CD14-positive monocyte (primary cell): ENCODE data around the gene ARHGAP33. TPM values are rescaled to one million over a fixed set of nuclear protein-coding genes. Genes with fewer than 3 reads are reported as not detected.
A peak's percentile ranks its signal among the peaks of the same experiment; 100 is the strongest.

Experiments
- DNase-seq, 3 donors: peaks; one replicate each; pipeline ENCODE4 v3.0.0-alpha.2; 2011 to 2022
- H2AFZ ChIP-seq: 2 replicates; pipeline ENCODE4 v1.6.0; 2012; ENCODE audit warnings: mild to moderate bottlenecking, low read depth, low read length, inconsistent platforms; ENCODE audit not compliant: insufficient read depth, poor library complexity, severe bottlenecking
- H3K27ac ChIP-seq, 2 donors: 1 replicate in 1 of 2; 2 replicates in 1 of 2; pipeline ENCODE4 v1.5.1; 2012 to 2013; ENCODE audit warnings: low read length in 2 of 2, control low read depth in 1 of 2, inconsistent platforms in 1 of 2, low read depth in 1 of 2, mild to moderate bottlenecking in 1 of 2
- H3K27me3 ChIP-seq, 2 donors: one replicate each; pipeline versions ENCODE4 v1.6.0 to v1.6.1; 2011 to 2013; ENCODE audit warnings: low read length in 2 of 2; ENCODE audit not compliant: control insufficient read depth in 2 of 2, insufficient read depth in 2 of 2
- H3K36me3 ChIP-seq, 2 donors: replicated peaks in 1 of 2; 1 replicate in 1 of 2; 2 replicates in 1 of 2; pipeline versions ENCODE4 v1.5.1 to v1.6.1; 2012 to 2013; ENCODE audit warnings: low read length in 2 of 2, control low read depth in 1 of 2, inconsistent platforms in 1 of 2, mild to moderate bottlenecking in 1 of 2; ENCODE audit not compliant: insufficient read depth in 2 of 2, control insufficient read depth in 1 of 2
- H3K4me1 ChIP-seq, 2 donors: 1 replicate in 1 of 2; 2 replicates in 1 of 2; pipeline versions ENCODE4 v1.5.1 to v1.6.1; 2012 to 2013; ENCODE audit warnings: low read length in 2 of 2, control low read depth in 1 of 2, inconsistent platforms in 1 of 2, mild to moderate bottlenecking in 1 of 2, moderate library complexity in 1 of 2; ENCODE audit not compliant: insufficient read depth in 2 of 2, control insufficient read depth in 1 of 2
- H3K4me2 ChIP-seq: replicated peaks from 2 replicates; pipeline ENCODE3; 2012; ENCODE audit warnings: low read length, moderate library complexity, mild to moderate bottlenecking; ENCODE audit not compliant: poor library complexity, severe bottlenecking; ENCODE audit errors: extremely low read depth
- H3K4me3 ChIP-seq, 3 experiments: fragments of 200-600 bp in 1 of 3; sonication (generic) in 1 of 3; replicated peaks in 1 of 3; 1 replicate in 2 of 3; 2 replicates in 1 of 3; pipeline ENCODE4 v1.5.1; 2011 to 2013; ENCODE audit warnings: low read length in 3 of 3, mild to moderate bottlenecking in 3 of 3, control low read depth in 2 of 3, low read depth in 2 of 3, inconsistent platforms in 1 of 3, moderate library complexity in 1 of 3
- H3K79me2 ChIP-seq: 2 replicates; pipeline ENCODE4 v1.6.0; 2012; ENCODE audit warnings: mild to moderate bottlenecking, control low read depth, inconsistent platforms, low read length, moderate library complexity; ENCODE audit not compliant: insufficient read depth
- H3K9ac ChIP-seq: 2 replicates; pipeline ENCODE4 v1.6.0; 2017; ENCODE audit warnings: low read length, mild to moderate bottlenecking; ENCODE audit not compliant: insufficient read depth, poor library complexity, severe bottlenecking
- H3K9me3 ChIP-seq, 2 donors: replicated peaks in 1 of 2; 1 replicate in 1 of 2; 2 replicates in 1 of 2; pipeline versions ENCODE4 v1.5.1 to v1.6.1; 2012 to 2013; ENCODE audit warnings: low read length in 2 of 2, control low read depth in 1 of 2; ENCODE audit not compliant: control insufficient read depth in 1 of 2, insufficient read depth in 1 of 2
- H4K20me1 ChIP-seq: 2 replicates; pipeline ENCODE4 v1.6.0; 2012; ENCODE audit warnings: mild to moderate bottlenecking, low read length, control low read depth, moderate library complexity; ENCODE audit not compliant: insufficient read depth
- H3K27ac Mint-ChIP-seq, 7 donors: one replicate each; pipeline ENCODE4 v1.8.0; 2020; ENCODE audit warnings: mild to moderate bottlenecking in 7 of 7, mixed read lengths in 7 of 7, moderate library complexity in 6 of 7, inconsistent platforms in 2 of 7
- H3K27me3 Mint-ChIP-seq, 3 donors: one replicate each; pipeline ENCODE4 v1.8.0; 2021 to 2022; ENCODE audit warnings: low read depth in 3 of 3, mild to moderate bottlenecking in 3 of 3, mixed read lengths in 3 of 3, moderate library complexity in 3 of 3, inconsistent platforms in 1 of 3
- H3K36me3 Mint-ChIP-seq, 2 donors: one replicate each; pipeline ENCODE4 v1.8.0; 2020; ENCODE audit warnings: mixed read lengths in 2 of 2, inconsistent platforms in 1 of 2, mild to moderate bottlenecking in 1 of 2
- H3K4me1 Mint-ChIP-seq: one replicate; pipeline ENCODE4 v1.8.0; 2020; ENCODE audit warnings: mild to moderate bottlenecking, mixed read lengths
- H3K4me3 Mint-ChIP-seq, 2 donors: one replicate each; pipeline ENCODE4 v1.8.0; 2020; ENCODE audit warnings: mild to moderate bottlenecking in 2 of 2, mixed read lengths in 2 of 2, moderate library complexity in 1 of 2
- H3K9me3 Mint-ChIP-seq, 7 donors: one replicate each; pipeline ENCODE4 v1.8.0; 2020 to 2022; ENCODE audit warnings: mixed read lengths in 7 of 7, mild to moderate bottlenecking in 6 of 7, moderate library complexity in 6 of 7, inconsistent platforms in 2 of 7
- WGBS: methylation state at CpG from one replicate; pipeline ENCODE4 v1.1.5; 2013; ENCODE audit warnings: missing lambda C conversion rate; ENCODE audit not compliant: insufficient coverage; 5-methylcytosine and 5-hydroxymethylcytosine counted together
- intact Hi-C, 2 donors: fragments of 100-400 bp; cut with micrococcal nuclease; formaldehyde crosslinking; loops; one replicate each; pipeline versions ENCODE4 v1.15.0 to v1.15.1; 2023
- polyA plus RNA-seq, 3 donors: library from polyadenylated mRNA; depleted of rRNA in 1 of 3; unstranded in 2 of 3; stranded (reverse) in 1 of 3; fragments of 300-500 nt in 2 of 3; fragments of >200 nt in 1 of 3; fragmentation: Illumina TruSeq in 2 of 3; gene quantifications; 1 replicate in 2 of 3; 2 replicates in 1 of 3; pipeline ENCODE4 v1.2.3, GENCODE V29; 2012 to 2021
- TF ChIP-seq, protein P1 (sequence below): fragments of 200-600 bp; IDR thresholded peaks from one replicate; pipeline ENCODE4 v1.8.0; 2022; ENCODE audit warnings: antibody characterized with exemption, mild to moderate bottlenecking

Gene ARHGAP33
- polyA plus RNA-seq, 3 donors: 8.6 TPM; not detected in 2

DNA sequence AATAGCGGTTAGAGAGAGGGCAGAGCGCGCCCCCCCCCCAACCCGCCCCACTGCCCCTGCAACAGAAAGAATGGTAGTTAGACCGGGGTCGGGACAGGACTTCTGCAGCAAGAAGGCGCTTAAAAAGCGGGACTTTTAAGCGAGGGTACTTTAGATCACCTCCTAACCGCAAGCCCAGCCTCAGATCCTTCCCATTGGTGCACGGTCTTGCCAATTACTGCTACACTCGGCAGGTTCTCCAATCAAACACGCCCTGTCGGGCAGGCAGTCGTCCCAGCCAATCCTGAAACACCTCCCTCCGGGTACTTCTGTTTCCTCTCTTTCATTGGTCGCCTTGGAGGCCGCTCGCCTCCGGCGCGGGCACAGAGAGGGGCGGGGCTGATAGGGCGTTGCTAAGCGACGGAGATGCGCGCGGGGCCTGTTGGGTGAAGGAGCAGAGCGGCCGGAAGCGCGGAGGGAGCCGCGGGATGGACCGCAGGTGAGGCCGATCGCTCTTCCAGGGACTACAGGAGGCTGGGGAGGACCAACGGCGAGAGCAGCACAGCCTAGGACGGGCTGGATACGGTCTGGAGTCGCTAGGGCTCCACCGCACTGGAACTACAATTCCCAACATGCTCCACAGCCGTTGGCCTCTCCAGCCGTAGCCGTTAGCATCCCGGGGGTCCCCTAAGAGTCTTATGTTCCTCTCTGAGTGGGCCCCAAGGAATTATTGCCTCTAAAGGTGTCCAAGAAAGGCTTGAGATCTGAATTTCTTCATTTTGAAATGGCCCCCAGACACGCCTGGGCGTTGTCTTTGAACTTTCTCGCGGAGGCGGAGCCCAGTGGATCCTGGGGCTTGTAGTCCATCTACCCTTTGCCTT is 17.4 kb upstream of the ARHGAP33 start, which contains the start of gene PROSER3:
TSS of gene PROSER3 (plus strand) at position 428 of the 860 bp plus-strand sequence. CDS start at position 468, 40 bp downstream.
- intact Hi-C loops: loop anchor here (1.0 to 10.0 kb wide), 3 partner anchors 10 to 357 kb away; partner anchors contain the start of genes ALKBH6 (in 1 of the 2), LIN37 (in 1 of the 2), OVOL3 (in 1 of the 2) and POLR2I (in 1 of the 2)
- H3K9me3 ChIP-seq: no peaks in the 10 kb centered on the region
- peaks cover 32% of the 10 kb centered on the region for H3K4me1 Mint-ChIP-seq
- H3K4me3 ChIP-seq: peak within 1 kb of the TSS; percentile 91 to 100 (median 96)
- peaks cover 33 to 46% of the 10 kb centered on the region in 2 donors for H3K36me3 Mint-ChIP-seq
- TF ChIP-seq, protein P1, sequence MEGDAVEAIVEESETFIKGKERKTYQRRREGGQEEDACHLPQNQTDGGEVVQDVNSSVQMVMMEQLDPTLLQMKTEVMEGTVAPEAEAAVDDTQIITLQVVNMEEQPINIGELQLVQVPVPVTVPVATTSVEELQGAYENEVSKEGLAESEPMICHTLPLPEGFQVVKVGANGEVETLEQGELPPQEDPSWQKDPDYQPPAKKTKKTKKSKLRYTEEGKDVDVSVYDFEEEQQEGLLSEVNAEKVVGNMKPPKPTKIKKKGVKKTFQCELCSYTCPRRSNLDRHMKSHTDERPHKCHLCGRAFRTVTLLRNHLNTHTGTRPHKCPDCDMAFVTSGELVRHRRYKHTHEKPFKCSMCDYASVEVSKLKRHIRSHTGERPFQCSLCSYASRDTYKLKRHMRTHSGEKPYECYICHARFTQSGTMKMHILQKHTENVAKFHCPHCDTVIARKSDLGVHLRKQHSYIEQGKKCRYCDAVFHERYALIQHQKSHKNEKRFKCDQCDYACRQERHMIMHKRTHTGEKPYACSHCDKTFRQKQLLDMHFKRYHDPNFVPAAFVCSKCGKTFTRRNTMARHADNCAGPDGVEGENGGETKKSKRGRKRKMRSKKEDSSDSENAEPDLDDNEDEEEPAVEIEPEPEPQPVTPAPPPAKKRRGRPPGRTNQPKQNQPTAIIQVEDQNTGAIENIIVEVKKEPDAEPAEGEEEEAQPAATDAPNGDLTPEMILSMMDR: no peak
- H3K79me2 ChIP-seq: peaks cover 12% of the 10 kb centered on the region
- H4K20me1 ChIP-seq: peaks cover 12% of the 10 kb centered on the region
- H3K4me3 Mint-ChIP-seq: peak within 1 kb of the TSS; percentile 93 to 94
- peak within 1 kb of the TSS; percentile 74 to 95 for H3K27ac ChIP-seq
- WGBS: under 1% methylated on average over 43 of the region's 53 CpGs
- H3K9me3 Mint-ChIP-seq: peaks cover 0 to 8% (median 3%) of the 10 kb centered on the region in 7 donors
- peak within 1 kb of the TSS; percentile 76 to 96 (median 93) for H3K27ac Mint-ChIP-seq
- H2AFZ ChIP-seq: peak within 1 kb of the TSS; percentile 98
- H3K4me1 ChIP-seq: peaks cover 29 to 41% of the 10 kb centered on the region in 2 donors
- H3K27me3 Mint-ChIP-seq: peaks cover 18 to 30% (median 25%) of the 10 kb centered on the region in 3 donors
- peak; percentile 98 to 99 (median 99) for DNase-seq
- H3K9ac ChIP-seq: peak within 1 kb of the TSS; percentile 91
- peaks cover 27 to 36% of the 10 kb centered on the region in 2 donors for H3K36me3 ChIP-seq
- peak within 1 kb of the TSS; percentile 93 for H3K4me2 ChIP-seq
- peaks cover 9 to 21% of the 10 kb centered on the region in 2 donors for H3K27me3 ChIP-seq

DNA sequence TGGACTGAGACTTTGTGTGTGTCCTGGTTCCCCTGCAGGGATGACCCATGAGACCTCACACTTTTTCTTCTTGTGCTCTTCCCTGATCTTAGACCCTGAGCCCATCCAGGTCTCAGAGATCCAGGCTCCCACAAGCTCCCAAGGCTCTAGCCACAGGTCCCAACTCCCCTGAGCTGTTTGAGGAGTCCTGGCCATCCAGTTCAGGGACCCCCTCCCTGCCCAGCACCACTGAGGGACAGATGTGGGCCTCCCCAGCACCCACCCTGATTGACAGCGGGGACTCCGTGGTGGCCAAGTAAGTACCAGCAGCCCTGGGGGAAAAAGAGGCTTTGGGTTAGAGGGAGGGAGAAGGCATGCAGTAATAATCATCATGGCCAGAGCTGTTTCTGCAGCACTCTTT is 15.7 kb upstream of the ARHGAP33 start:
- Histone ChIP-seq H3K4me3 (no peak overlapping the region), H3K27ac (no peak overlapping the region), H3K27me3 (peaks cover 9 to 21% of the 10 kb centered on the region in 2 donors), H3K4me2 (no peak overlapping the region), H3K79me2 (peaks cover 12% of the 10 kb centered on the region), H3K4me1 (peaks cover 29 to 41% of the 10 kb centered on the region in 2 donors), H3K36me3 (peaks cover 12 to 29% of the 10 kb centered on the region in 2 donors), H3K9me3 (no peaks in the 10 kb centered on the region), H4K20me1 (peaks cover 12% of the 10 kb centered on the region), H2AFZ (no peak overlapping the region), H3K9ac (no peak overlapping the region)
- no CpG with 5 or more reads among the region's 2 CpGs for WGBS
- TF ChIP-seq, protein P1: no peak
- Mint-ChIP-seq H3K4me3 (no peak overlapping the region), H3K27ac (peak overlapping the region in 1 of 7 donors; percentile 25), H3K27me3 (peaks cover 18 to 28% (median 25%) of the 10 kb centered on the region in 3 donors), H3K9me3 (peaks cover 0 to 8% (median 3%) of the 10 kb centered on the region in 7 donors), H3K36me3 (peaks cover 25 to 46% of the 10 kb centered on the region in 2 donors), H3K4me1 (peaks cover 32% of the 10 kb centered on the region)
- no peak for DNase-seq
- intact Hi-C loops: loop anchor here (5.0 to 10.0 kb wide), 2 partner anchors 253 to 355 kb away; partner anchors contain the start of genes ALKBH6 (in 2 of the 2), OVOL3 (in 1 of the 2), POLR2I (in 1 of the 2) and TBCB (in 1 of the 2)
